ENCODE measurements around the gene DTNB.

DNA sequence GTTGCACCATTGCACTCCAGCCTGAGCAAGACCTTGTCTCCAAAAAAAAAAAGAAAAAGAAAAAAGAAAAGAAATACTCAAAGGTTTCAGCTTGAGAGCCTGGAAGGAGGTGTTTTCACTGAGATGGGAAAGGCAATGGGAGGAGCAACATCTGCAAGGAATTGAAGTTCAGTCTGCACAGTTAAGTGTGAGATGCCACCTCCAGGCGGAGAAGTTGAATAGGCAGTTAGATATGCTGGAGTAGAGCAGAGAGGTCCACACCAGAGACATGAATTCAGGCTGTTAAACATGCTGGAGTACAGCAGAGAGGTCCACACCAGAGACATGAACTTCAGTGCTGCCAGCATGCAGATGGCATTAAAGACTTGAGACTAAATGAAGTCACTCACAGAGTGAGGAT lies 41.4 kb upstream of the DTNB start:
- TF ChIP-seq, protein P1, sequence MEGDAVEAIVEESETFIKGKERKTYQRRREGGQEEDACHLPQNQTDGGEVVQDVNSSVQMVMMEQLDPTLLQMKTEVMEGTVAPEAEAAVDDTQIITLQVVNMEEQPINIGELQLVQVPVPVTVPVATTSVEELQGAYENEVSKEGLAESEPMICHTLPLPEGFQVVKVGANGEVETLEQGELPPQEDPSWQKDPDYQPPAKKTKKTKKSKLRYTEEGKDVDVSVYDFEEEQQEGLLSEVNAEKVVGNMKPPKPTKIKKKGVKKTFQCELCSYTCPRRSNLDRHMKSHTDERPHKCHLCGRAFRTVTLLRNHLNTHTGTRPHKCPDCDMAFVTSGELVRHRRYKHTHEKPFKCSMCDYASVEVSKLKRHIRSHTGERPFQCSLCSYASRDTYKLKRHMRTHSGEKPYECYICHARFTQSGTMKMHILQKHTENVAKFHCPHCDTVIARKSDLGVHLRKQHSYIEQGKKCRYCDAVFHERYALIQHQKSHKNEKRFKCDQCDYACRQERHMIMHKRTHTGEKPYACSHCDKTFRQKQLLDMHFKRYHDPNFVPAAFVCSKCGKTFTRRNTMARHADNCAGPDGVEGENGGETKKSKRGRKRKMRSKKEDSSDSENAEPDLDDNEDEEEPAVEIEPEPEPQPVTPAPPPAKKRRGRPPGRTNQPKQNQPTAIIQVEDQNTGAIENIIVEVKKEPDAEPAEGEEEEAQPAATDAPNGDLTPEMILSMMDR (IDR thresholded peaks at IDR 0.05): peak in 2 of 6 experiments; percentile 8 to 11
- TF ChIP-seq POLR2A (IDR thresholded peaks at IDR 0.05): no peak

Data from Peyer's patch (tissue), 4 donors.